ENCODE data around the gene BOC.

DNA sequence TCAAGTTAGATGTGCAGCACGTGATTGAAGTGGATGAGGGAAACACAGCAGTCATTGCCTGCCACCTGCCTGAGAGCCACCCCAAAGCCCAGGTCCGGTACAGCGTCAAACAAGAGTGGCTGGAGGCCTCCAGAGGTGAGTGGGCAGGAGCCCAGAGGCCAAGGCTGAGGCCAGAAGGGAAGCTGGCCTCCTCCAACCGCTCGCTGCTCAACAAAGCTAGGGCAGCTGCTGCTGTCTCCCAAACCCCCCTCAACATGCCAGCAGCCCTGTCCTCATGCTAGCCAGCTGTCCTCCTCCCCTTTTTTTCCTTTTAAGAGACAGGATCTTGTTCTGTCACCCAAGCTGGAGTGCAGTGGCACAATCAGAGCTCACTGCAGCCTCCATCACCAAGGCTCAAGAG, 57.0 kb downstream of the BOC start:
- TF ChIP-seq, protein P1, sequence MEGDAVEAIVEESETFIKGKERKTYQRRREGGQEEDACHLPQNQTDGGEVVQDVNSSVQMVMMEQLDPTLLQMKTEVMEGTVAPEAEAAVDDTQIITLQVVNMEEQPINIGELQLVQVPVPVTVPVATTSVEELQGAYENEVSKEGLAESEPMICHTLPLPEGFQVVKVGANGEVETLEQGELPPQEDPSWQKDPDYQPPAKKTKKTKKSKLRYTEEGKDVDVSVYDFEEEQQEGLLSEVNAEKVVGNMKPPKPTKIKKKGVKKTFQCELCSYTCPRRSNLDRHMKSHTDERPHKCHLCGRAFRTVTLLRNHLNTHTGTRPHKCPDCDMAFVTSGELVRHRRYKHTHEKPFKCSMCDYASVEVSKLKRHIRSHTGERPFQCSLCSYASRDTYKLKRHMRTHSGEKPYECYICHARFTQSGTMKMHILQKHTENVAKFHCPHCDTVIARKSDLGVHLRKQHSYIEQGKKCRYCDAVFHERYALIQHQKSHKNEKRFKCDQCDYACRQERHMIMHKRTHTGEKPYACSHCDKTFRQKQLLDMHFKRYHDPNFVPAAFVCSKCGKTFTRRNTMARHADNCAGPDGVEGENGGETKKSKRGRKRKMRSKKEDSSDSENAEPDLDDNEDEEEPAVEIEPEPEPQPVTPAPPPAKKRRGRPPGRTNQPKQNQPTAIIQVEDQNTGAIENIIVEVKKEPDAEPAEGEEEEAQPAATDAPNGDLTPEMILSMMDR (conservative IDR thresholded peaks at IDR 0.05; ENCODE audit: low read length), result no peak
- no peak for TF ChIP-seq EZH2phosphoT487 (IDR thresholded peaks at IDR 0.05; ENCODE audit: borderline replicate concordance, low read depth, low read length)

Measured in OCI-LY7 (cell line).